HuH-7.5 (cell line): ENCODE measurements around the gene ANKRD16.
A peak's percentile ranks its signal among the peaks of the same experiment; 100 is the strongest.
"Not testable (repeated sequence)": the region's sequence is repeated elsewhere in the genome, so short reads cannot be mapped to it uniquely, and the experiment has no call there.

Experiments used
- DNase-seq: peaks from one replicate; pipeline ENCODE4 v3.0.0; 2011; ENCODE audit warnings: low spot score

ANKRD16 gene

DNA sequence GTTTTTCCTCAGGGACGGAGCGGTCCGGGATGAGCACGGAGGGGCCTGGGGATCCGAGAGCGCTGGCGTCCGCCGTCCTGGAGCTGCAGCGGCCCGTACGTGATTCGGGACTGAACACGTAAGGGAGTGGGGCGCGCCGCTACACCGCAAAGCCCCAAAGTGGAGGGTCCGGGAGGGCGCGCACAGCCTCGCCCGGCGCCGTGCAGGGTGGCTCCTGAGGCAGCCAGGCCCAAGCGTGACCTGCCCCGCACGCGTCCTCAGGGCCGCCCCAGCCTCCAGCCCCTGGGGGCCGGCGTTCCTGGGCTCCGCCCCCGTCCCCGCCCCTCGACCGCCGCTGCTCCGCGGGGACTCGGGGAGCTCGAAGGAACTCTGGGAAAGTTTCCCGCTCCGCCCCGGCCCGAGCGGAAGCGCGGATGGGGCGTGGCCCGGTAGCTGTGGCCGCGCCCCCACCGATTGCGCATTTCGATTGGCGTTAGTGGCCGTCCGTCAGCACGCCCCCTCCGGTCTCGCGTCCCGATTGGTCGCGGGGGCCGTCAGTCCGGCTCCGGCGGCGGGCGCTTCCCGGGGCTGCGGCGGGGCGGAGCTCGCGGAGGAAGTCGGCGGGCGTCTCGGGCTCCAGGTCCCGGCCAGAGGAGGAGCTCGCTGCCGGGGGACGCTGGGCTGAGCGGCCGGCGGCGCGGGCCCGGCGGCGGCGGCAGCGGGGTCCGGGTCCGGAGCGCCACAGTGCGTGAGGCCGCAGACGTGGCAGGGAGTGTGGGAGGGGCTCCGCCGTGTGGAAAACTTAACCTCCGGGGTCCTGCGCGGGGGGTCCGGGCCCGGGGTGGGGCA, at the start of gene ANKRD16, which contains the start of gene FBH1:
Gene ANKRD16, minus strand, starts transcription at position 270 of the 828 bp plus-strand sequence. CDS start 539 bp downstream, outside the sequence.
Gene FBH1, plus strand, starts transcription at position 620 of the 828 bp plus-strand sequence. Its CDS starts 103 bp downstream, at position 723.
- peak; percentile 93 for DNase-seq

DNA sequence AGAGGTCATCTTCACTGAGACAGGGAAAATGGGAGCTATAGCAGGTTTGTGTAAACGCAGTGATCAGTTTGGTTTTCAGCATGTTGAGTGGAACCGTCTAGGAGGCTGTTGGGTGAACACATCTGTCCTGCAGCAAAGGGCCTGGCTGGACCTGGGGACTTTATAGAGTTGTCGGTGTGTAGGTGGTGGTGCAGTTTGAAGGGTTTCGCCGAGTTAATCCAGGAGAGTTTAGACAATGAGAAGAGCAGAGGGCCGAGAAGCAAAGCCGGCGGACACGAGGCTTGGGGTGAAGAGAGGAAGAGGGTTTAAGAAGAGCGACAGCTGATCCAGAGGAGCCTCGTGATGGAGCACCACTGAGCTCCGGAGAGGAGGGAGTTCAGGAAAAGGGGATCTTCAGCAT, 48.6 kb upstream of the ANKRD16 start:
- DNase-seq, result no peak

DNA sequence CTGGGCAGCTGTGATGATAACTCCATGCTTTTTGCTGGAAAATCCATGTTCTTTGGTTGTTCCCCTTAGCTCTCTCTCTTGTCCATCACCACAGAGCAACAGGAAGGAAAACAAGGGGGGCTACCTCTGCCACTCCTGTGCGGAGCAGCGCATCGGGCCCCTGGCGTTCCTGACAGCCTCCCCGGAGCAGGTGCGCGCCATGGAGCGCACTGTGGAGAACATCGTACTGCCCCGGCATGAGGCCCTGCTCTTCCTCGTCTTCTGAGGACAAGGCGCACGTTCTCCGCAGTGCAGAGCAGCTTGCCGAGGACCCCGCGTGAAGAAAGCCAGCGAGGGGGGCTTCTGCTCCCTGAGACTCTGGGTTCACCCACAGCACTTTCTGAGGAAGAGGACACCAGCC, 47.3 kb upstream of the ANKRD16 start:
- DNase-seq, result no peak

DNA sequence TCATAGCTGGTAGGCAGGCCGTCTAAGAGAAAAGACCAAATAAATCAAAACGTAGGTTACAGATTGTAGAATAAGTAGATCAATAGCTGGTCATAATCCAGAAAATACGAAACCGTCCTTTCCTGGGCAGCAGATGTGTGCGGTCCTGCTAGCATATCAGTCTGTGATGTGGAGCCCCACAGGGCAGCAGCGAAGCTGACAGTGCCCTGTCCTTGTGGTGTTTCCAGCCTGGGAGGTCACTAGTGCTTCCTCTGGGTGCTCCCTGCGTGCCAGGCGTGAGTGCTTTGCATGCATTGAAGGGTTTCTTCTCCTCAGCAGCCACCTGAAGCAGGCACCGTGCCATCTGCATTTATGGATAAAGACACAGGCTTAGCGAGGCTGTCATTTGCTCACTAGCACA, 45.9 kb upstream of the ANKRD16 start:
- DNase-seq, result no peak

DNA sequence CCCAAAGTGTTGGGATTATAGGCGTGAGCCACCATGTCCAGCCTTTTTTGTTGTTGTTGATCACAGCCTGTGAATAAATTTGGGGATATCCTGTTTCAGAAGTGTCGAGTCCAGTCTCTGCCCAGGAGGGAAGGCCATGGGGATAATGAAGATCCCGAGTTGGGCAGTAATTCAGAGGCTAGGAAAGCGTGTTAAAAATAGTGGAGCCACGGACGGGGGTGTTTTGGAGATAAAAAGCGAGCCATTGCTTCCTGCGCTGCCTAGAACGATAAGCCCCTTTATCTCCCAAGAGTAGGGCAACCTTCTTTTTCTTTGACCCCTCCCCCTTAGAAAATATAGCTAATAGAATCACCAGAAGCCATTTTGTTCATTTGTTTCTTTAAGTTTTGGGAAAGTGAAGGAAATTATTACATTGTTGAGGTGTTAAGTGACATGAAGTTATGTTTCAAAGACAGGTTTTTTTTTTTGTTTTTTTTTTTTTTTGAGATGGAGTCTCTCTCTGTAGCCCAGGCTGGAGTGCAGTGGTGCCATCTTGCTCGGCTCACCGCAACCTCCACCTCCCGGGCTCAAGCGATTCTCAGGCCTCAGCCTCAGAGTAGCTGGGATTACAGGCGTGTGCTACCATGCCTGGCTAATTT, 44.3 kb upstream of the ANKRD16 start:
- no peak for DNase-seq

DNA sequence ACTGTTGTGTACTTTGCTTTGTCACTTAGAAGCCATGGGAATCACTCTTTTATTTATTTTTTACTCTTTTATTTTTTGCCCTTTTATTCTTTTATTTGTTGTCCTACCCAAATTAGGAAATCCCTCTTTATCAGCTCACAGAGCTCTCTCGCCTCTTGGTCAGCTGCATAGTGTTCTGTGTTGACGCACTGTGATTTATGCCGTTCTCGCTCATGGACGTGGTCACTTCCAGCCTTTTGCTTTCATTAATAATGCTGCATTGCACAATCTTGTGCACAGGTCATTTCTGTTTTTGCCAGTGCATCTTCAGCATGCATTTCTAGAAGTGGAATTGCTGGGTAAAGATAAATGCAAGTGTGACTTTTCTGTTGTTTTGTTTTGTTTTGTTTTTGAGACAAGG, 42.7 kb upstream of the ANKRD16 start:
- no peak for DNase-seq

DNA sequence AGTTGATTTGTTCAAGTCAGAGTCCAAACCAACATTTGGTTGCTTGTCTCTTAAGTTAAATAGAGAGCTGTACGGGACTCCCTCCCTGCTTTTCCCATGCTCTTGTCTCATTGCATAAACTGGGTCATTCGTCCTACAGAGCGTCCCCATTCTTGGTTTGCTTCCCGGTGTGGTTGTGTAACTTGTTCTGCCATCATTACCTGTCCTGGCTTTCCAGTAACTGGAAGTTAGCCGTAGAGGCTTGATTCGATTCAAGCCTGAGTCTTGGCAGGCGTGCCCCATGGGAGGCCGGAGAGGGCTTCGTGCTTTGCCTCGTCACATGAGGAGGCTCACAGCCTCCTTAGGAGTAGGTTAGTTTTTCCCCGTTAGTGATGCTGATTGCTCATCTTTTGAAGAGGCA, 40.6 kb upstream of the ANKRD16 start:
- no peak for DNase-seq

DNA sequence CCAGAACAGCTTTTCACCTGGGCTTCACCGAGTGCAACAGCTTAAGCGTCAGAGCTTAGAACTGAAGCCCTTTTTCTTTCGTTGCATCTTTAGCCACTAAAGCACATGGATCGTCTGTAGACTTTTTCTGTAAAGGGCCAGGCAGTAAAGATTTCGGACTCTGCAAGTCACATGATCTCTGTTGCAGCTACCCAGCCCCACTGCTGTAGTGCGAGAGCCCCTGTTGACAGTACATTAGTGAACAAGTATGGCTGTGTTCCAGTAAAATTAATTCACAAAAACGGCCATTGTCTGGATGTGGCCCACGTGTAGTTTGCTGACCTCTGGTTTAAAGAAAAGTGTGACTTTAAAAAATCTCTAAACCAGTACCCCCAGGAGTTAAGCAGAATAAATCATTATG, 39.7 kb upstream of the ANKRD16 start:
- no peak for DNase-seq

DNA sequence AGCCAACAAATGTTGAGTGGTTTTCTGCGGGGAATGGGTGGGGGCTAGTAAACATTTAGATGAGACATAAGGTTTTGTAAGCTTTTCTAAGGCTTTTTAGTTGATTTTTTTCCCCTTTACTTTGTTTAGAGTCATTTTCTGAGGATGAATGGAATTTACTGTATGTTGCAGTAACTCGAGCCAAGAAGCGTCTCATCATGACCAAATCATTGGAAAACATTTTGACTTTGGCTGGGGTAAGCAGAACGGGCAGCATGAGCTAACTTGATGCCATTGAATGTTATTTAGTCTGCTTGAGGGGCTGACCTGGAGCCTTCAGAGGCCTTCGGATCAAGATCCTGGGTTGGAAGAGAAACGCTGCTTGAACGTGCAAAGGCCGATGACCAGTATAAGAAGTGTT, 37.6 kb upstream of the ANKRD16 start:
- DNase-seq, result no peak

DNA sequence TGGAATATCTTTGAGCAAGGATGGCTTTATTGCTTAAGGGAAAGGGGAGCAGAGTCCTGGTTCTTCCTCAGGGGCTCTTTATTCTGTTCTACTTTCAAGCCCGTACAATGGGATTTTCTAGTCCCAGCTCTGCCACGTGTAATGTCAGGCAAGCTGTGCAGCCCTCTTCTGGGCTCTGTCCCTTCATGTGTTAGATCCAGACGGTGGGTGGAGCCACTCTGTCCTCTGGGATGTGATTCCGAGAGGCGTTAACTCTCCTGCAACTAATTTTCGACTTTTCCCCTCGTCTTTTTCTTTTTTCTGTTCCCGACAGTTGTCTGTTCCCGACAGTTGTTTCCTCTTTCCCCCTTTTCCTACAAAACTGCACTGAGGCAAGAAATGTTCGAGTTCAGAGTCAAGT, 35.2 kb upstream of the ANKRD16 start:
- no peak for DNase-seq

DNA sequence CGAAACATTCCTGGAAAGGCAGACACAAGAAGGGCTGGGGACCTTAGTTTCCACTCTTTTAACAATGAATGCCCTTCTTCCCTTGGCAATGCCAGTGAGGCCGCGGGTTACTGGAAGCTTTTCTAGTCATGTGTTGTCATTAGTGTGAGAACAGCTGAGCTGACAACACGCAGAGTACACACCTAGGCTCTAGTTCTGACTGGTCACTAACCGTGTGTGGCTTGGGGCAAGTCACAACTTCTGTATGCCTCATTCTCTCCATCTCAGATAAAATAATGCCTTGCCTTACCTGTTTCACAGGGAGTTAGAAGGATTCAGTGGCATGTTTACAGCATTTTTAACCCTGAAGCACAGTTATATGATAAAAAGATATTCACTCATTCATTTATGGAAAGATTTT, 32.1 kb upstream of the ANKRD16 start:
- DNase-seq, result no peak

DNA sequence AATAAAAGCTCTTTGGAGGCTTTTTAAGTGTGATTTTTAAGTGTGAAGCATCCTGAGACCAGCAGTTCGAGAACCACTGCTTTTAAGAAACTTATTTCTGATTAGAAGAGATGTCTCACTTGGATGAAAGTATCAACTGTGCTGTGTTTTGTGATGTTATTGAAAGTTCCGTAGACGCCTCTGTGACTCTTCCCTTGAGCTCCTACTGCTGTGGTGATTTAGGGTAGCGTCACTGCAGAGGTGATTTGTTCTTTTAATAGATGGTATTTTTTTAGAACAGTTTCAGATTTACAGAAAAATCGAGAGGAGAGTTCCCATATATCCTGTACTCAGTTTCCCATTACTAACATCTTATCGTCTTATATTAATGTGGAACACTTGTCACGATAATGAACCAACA, 29.9 kb upstream of the ANKRD16 start:
- DNase-seq, result no peak

DNA sequence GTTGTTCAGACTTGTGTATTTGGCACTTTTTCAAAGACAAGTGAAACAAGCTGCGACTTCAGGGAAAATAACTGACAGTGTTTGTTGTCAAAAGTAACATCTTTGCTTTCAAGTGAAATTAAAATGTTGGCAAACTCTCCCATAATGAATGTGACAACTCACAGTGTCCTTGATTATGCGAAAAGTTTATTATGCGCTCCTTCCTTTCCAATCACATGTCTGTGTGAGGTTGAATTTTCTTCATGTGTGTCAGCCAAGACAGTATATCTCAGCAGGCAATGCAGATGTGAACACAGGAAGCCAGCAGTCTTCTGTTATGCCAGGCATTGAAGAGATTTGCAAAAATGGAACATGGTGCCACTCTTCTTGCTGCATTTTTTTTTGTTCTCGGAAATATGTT, 29.1 kb upstream of the ANKRD16 start:
- DNase-seq, result no peak

DNA sequence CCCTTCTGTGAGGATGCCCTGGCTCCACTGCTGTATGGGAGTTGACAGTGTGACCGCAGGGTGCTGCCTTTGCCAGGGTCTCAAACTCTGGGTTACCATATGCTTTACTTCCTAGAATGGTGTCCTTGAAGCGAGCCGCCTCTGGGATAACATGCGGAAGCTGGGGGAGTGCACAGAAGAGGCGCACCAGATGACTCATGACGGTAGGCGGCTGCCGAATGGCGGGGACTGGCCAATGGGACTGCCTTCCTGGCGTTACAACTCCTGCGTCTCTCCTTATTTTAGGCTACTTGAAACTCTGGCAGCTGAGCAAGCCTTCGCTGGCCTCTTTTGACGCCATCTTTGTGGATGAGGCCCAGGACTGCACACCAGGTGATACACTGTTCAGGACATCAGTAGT, 27.6 kb upstream of the ANKRD16 start:
- no peak for DNase-seq

DNA sequence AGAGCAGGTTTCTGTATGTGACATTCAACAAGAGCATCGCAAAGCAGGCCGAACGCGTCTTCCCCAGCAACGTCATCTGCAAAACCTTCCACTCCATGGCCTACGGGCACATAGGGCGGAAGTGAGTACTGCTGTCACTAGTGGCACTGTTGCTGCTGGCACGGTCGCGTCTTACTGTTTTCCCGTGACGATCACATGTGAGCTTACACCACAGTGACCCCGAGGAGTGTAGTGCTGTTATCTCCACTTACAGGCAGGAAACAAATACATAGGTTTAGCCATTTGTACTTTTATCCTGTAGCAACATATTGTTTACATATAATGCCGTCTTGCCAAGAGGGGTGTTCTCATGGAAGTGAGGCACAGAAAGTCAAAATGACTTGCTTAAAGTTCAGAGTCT, 25.8 kb upstream of the ANKRD16 start:
- no peak for DNase-seq

DNA sequence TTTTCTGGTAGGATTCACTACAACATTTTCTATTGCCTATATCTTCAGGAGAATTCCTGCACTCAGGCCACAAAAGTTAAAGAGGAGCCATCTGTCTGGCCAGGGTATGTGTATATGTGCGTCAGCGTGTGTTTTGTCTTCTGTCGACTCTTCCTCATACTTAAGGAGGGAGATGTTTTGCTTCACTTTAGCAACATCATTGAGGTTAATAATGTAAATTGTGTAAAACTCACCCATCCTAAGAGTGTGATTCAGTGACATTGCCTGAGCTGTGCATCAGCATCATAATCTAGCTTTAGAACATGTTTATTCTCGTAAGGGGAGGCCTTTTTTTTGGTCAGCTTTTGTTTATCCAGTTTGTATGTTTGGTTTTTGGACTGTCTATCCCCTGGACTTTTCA, 24.0 kb upstream of the ANKRD16 start:
- DNase-seq, result no peak

DNA sequence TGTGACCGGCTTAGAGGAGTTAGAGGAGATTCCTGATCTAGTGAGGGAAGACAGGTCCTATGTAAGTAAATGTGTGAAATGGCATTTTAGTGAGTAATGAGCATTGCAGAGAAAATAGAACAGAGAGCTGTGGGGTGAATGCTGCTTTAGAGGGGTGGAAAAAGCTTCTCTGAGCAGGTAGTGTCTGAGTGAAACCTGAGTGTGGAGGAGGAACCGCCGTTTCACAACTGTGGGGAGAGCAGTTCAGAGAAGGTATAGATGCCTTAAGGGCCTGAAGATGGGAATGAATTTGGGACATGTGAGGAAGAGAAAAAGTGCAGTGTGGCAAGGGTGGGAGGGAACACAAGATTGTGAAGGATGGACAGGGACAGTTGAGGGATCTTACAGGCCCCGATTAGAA, 22.0 kb upstream of the ANKRD16 start:
- no peak for DNase-seq

DNA sequence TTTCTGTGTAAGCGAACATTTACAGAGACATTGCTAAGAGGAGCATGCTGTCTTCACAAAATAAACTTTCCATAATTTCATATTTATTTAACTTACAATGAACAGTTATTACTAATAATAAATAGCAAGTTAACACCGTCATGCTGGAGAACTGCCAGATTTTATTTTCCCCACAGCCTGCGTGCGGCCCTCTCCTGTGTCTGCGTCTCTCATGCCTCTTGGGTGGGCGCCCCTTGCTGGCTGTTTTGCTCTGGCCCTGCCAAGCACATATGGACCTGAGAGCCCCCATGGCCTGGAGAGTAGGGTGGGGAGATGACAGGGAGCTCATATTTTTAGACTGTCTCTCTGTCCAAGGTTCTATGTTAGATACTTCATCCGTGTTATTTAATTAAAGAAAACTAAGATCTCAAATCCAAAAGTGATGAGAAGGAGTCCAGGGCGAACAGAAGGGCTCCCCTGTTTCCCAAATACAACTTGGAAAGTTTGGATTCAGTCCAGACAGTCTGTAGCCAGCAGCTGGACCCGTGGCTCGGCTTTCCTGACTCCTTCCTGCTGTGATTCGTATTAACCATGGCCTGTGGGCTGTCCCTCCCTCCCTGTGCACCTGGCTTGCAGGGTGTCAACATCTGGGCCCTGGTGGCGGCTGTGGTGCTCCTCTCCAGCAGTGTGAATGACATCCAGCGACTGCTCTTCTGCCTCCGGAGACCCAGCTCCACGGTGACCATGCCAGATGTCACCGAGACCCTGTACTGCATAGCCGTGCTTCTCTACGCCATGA, 20.8 kb upstream of the ANKRD16 start:
- no peak for DNase-seq

DNA sequence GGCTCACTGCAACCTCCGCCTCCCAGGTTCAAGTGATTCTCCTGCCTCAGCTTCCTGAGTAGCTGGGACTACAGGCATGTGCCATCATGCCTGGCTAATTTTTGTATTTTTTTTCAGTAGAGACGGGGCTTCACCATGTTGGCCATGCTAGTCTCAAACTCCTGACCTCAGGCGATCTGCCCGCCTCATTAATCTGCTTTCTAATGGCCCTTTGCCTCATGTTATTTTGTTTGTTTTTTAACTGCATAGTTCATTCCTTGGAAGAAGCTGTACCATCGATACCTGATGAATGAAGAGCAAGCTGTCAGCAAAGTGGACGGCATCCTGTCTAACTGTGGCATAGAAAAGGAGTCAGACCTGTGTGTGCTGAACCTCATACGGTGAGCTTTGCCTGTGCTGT, 19.0 kb upstream of the ANKRD16 start:
- not testable (repeated sequence) for DNase-seq

DNA sequence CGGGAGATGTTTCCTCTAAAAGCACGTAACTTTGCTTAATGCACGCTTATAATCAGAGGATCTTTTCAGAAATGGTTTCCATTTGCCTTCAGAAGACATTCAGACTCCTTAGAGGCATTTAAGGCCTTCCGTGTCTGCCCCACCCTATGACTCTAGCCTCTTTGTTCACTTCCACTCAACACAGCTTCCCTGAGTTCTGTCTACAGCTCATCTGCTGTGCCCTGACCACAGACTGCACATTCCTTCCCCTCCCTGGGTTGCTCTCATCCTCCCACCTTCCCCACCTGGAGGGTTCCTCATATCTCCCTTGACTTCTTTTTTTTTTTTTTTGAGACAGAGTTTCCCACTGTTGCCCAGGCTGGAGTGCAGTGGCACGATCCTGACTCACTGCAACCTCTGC, 17.0 kb upstream of the ANKRD16 start:
- DNase-seq, result no peak

DNA sequence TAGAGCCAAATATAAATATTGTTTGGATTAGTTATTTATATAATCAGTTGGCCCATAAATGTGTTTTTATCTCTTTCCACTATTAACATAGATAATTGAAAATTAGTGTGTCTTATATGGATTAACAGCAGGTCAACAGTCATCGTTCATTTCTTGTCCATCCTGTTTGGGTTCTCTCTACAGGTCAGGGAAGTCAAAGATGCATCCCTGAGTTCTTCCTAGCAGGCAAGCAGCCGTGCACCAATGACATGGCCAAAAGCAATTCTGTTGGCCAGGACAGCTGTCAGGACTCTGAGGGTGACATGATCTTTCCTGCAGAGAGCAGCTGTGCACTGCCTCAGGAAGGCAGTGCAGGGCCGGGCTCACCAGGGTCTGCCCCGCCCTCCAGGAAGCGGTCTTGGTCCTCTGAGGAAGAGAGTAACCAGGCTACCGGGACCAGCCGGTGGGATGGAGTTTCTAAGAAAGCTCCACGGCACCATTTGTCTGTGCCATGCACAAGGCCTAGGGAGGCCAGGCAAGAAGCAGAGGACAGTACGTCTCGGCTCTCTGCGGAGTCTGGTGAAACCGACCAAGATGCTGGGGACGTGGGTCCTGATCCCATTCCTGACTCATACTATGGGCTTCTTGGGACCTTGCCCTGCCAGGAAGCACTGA, 16.3 kb upstream of the ANKRD16 start:
- no peak for DNase-seq

DNA sequence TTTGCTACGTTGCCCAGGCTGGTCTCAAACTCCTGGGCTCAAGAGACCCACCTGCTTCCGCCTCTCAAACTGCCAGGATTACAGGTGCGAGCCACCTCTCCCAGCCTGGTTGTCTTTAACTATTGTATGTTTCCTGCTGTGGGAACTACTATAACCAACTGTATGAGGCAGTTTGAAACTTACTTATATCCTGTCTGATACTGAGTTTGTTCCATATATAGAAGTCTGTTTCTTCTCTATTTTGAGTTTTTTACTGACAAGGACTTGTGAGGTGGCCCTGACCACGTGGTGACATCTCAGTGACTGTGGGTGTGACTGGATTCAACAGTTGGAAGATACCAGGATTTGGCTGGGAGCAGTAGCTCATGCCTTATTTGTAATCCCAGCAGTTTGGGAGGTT, 14.5 kb upstream of the ANKRD16 start:
- no peak for DNase-seq
